Activated naive CD4-positive, alpha-beta T cell treated with anti-CD3 and anti-CD28 coated beads, Interleukin-2, amount 50 U/mL, for 24 hours (primary cell): ENCODE data around the gene C19orf85.
"Not testable (repeated sequence)": the region's sequence is repeated elsewhere in the genome, so short reads cannot be mapped to it uniquely, and the experiment has no call there.

ENCODE experiments used
- H3K27ac Mint-ChIP-seq: one replicate; pipeline ENCODE4 v1.8.0; 2021; ENCODE audit warnings: mild to moderate bottlenecking, mixed read lengths
- H3K27me3 Mint-ChIP-seq: one replicate; pipeline ENCODE4 v1.8.0; 2021; ENCODE audit warnings: mixed read lengths
- H3K36me3 Mint-ChIP-seq: one replicate; pipeline ENCODE4 v1.8.0; 2021; ENCODE audit warnings: mixed read lengths
- H3K4me1 Mint-ChIP-seq: one replicate; pipeline ENCODE4 v1.8.0; 2021; ENCODE audit warnings: mixed read lengths
- H3K4me3 Mint-ChIP-seq: one replicate; pipeline ENCODE4 v1.8.0; 2021; ENCODE audit warnings: mild to moderate bottlenecking, mixed read lengths
- H3K9me3 Mint-ChIP-seq: one replicate; pipeline ENCODE4 v1.8.0; 2021; ENCODE audit warnings: mixed read lengths

Gene C19orf85

DNA sequence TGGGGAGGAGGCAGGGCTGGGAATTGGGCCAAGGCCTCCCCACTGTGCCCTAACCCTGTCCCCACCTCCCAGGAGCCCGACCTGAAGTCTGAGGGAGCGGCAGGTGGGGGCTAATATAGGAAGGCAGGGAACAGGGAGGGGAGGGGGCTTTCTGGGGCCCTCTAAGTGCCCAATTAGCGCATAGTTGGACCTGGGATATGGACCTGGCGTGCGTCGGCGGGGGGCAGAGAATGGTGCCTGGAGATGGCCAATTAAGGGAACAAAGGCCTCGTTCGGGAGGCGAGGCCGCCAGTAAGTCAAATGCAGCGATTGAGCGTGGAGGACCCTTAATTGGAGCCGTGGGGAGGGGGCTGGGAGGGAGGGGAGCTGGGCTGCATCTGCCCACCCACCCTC is at the start of gene C19orf85:
Gene C19orf85, minus strand, starts transcription at position 90 of the 393 bp plus-strand sequence. CDS start 197 bp downstream, outside the sequence.
- H3K36me3 Mint-ChIP-seq: no peaks in the 10 kb centered on the region
- peak within 1 kb of the TSS; percentile 46 for H3K27ac Mint-ChIP-seq
- peaks cover 25% of the 10 kb centered on the region for H3K4me1 Mint-ChIP-seq
- no peaks in the 10 kb centered on the region for H3K9me3 Mint-ChIP-seq
- no peak within 1 kb of the TSS for H3K4me3 Mint-ChIP-seq
- no peaks in the 10 kb centered on the region for H3K27me3 Mint-ChIP-seq

DNA sequence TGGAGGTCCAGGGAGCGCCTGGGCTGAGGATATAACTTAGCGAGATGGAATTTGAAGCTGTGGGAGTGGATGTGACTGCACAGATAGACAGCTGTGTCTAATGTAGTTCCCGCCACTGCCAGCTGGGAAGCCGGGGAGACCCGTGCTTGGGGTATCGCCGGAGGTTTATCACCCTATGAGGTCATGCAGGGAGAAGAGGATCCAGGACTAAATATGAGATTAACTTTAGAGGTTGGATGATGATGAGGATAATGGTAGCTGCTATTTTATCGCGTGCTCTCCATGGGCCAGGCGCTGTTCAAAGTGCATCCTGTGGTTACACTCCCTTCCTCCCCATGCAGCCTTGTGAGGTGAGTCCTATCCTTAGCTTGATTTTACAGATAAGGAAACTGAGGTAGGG is 43.6 kb upstream of the C19orf85 start:
- H3K36me3 Mint-ChIP-seq: peaks cover under 1% of the 10 kb centered on the region
- H3K9me3 Mint-ChIP-seq: no peaks in the 10 kb centered on the region
- H3K27me3 Mint-ChIP-seq: peaks cover 4% of the 10 kb centered on the region
- peaks cover 6% of the 10 kb centered on the region for H3K4me1 Mint-ChIP-seq
- H3K27ac Mint-ChIP-seq: no peak overlapping the region
- H3K4me3 Mint-ChIP-seq: no peak overlapping the region

DNA sequence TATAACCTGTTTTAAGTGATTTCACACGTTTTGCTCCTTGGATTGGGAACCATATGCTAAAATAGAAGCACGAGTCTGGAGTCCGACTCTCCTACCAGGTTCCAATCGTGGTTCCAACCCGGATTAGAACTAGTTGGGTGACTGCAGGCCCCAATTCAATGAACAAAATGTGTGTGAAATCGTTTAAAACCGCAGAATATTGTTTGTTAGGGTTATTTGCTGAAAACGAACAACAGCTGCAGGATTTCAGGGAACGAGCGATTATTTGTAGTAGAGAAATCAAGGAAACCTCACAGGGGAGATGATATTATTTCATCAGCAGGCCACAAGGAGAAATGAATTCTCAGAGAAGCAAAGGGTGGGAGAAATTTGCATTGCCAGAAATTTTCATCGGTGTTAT is 40.4 kb upstream of the C19orf85 start:
- H3K4me3 Mint-ChIP-seq: no peak overlapping the region
- peaks cover 1% of the 10 kb centered on the region for H3K36me3 Mint-ChIP-seq
- no peak overlapping the region for H3K27ac Mint-ChIP-seq
- H3K9me3 Mint-ChIP-seq: no peaks in the 10 kb centered on the region
- H3K27me3 Mint-ChIP-seq: no peaks in the 10 kb centered on the region
- peaks cover 14% of the 10 kb centered on the region for H3K4me1 Mint-ChIP-seq

DNA sequence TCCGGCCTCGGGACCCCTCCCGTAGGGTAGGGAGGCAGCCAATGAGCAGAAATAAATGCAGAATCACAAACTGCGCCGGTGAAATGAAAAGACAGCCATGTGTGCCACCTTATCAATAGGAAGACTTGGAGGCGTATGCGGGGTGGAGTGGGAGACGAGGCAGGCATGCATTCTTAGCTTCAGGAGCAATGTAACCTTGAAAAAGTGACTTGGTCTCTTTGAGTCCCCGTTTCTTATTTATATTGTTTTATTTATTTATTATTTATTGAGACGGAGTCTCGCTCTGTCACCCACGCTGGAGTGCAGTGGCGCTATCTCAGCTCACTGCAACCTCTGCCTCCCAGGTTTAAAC is 39.7 kb upstream of the C19orf85 start:
- Mint-ChIP-seq H3K9me3 (no peaks in the 10 kb centered on the region), H3K36me3 (peaks cover 1% of the 10 kb centered on the region), H3K27me3 (no peaks in the 10 kb centered on the region), H3K4me1 (peaks cover 14% of the 10 kb centered on the region), H3K4me3 (peak overlapping the region; percentile 83), H3K27ac (peak overlapping the region; percentile 41)

DNA sequence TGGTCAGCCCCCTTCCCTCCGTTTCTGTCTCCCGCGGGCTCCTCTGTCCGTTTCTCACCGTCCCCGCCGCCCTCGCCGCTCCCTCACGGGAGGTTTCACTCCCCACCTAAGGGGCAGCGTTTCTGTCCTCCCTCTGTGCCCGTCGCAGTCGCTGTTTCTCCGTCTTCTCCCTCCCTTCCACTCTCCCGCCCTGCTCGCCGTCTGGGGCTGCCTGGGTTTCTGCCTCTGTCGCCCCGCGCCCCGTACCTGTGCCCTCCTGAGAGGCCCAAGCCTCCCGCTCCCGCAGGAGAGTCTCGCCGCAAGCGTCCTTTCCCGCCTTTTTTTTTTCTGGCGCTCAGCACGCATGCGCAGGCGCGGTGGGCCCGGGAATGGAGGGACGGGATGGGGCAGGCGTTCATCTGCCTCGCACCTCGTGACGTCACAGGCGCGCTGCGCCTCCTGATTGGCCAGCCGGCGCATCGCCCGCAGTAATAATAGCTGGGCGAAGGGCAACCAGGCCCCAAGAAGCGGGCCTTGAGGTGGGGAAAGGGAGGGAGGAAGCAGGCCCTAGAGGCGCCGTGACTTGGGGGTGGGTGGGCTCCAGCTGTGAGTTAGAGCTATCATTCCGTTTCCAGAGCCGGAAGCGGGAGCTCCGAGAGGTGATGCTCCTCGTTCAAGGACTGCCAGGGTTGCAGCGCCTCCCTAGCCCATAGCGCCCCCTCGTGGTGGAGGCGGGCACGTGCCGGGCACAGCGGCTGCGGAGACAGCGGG is 39.1 kb upstream of the C19orf85 start:
- Mint-ChIP-seq H3K4me3 (peak overlapping the region; percentile 83), H3K9me3 (no peaks in the 10 kb centered on the region), H3K36me3 (peaks cover 1% of the 10 kb centered on the region), H3K27me3 (no peaks in the 10 kb centered on the region), H3K27ac (peak overlapping the region; percentile 93), H3K4me1 (peaks cover 14% of the 10 kb centered on the region)

DNA sequence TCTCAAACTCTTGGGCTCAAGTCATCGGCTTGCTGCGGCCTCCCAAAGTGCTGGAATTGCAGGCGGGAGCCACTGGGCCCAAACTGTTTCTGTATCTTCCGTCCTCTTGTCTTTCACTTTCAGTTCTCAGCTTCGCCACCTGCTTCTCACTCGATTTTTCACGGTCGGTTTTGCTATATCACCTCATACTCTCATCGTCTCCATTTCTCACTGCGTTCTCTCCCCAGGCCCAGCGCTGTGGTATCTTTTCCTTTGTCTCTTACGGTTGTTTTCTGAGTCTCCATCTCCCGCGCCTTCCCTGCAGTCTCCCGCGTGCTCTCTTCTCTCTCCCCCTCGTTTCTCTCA is 38.6 kb upstream of the C19orf85 start:
- H3K27ac Mint-ChIP-seq: peak overlapping the region; percentile 93
- peak overlapping the region; percentile 83 for H3K4me3 Mint-ChIP-seq
- H3K9me3 Mint-ChIP-seq: no peaks in the 10 kb centered on the region
- H3K27me3 Mint-ChIP-seq: no peaks in the 10 kb centered on the region
- H3K4me1 Mint-ChIP-seq: peaks cover 14% of the 10 kb centered on the region
- peaks cover 1% of the 10 kb centered on the region for H3K36me3 Mint-ChIP-seq

DNA sequence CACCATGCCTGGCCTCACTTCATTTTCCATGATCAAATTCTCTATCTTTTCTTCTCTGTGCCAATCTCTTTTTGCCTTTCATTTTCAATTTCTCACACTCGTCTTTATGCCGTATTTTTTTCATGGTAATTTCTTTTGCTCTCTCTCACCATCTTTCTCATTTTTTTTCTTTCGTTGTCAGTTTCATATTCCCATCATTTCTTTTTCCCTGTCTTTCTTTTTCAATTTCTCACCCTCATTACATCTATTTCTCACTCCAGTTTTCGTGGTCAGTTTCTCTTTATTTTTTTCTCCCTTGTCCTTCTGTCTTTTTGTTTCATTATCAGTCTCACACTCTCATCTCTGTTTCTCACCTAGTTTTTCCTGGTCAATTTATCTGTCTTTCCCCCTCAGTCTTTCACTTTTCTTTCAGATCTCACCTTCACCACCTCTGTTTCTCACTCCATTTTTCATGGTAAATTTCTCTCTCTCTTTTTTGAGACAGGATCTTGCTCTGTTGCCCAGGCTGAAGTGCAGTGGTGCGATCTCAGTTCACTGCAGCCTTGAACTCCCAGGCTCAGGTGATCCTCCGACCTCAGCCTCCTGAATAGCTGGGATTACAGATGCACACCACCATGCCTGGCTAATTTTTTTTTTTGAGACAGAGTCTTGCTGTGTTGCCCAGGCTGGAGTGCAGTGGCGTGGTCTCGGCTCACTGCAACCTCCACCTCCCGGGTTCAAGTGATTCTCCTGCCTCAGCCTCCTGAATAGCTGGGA is 37.8 kb upstream of the C19orf85 start:
- H3K9me3 Mint-ChIP-seq: no peaks in the 10 kb centered on the region
- peak overlapping the region; percentile 43 for H3K27ac Mint-ChIP-seq
- H3K4me3 Mint-ChIP-seq: peak overlapping the region; percentile 31
- H3K4me1 Mint-ChIP-seq: peaks cover 14% of the 10 kb centered on the region
- H3K36me3 Mint-ChIP-seq: peaks cover 1% of the 10 kb centered on the region
- no peaks in the 10 kb centered on the region for H3K27me3 Mint-ChIP-seq

DNA sequence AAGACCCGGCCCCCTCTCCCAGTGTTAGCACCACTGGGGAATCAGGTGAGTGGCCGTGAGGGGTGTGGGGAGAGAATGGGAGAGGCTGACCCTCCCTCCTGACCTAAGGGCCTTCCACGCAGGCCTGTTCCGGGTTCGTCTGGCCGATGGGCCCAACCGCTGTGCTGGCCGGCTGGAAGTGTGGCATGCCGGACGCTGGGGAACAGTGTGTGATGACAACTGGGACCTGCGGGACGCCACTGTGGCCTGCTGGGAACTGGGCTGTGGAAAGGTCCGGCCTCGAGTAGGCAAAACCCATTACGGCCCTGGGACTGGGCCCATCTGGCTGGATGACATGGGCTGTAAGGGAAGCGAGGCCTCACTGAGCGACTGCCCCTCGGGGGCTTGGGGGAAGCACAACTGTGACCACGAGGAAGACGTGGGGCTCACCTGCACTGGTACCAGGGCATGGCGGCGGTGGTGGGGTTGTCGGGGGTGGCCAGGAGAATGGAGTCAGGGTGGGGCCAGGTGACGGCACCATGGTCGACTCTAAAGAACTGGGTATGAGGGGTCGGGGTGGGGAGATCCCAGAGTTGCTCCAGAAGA is 35.9 kb upstream of the C19orf85 start:
- no peak overlapping the region for H3K27ac Mint-ChIP-seq
- no peaks in the 10 kb centered on the region for H3K27me3 Mint-ChIP-seq
- peaks cover 14% of the 10 kb centered on the region for H3K4me1 Mint-ChIP-seq
- no peaks in the 10 kb centered on the region for H3K9me3 Mint-ChIP-seq
- H3K4me3 Mint-ChIP-seq: no peak overlapping the region
- H3K36me3 Mint-ChIP-seq: peaks cover 1% of the 10 kb centered on the region

DNA sequence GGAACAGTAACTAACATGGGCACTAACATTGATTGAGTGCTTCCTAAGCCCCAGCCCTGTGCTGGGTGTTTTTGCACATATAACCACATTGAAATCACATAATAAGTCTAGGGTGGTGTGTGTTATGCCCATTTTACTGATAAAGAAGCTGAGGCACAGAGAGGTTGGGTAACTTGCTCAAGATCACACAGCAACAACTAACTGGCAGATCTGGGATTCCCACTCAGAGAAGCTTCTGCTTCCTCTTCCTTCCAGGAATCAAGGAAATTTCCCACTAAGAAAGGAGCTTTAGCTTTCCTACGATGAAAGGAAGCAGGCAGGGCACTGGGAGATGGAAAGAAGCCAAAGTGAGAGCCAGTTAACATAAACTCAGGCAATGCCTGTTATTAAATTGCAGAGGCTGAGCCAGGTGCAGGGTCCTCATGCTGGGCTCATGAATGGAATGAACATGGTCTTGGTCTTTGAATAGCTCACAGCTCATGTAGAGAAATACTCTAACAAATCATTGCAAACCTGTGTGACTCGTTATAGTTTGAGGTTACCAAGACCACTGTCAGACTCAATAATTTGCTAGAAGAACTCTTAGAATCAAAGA is 33.8 kb upstream of the C19orf85 start:
- Mint-ChIP-seq H3K36me3 (peaks cover 1% of the 10 kb centered on the region), H3K9me3 (no peaks in the 10 kb centered on the region), H3K4me3 (no peak overlapping the region), H3K4me1 (peaks cover 10% of the 10 kb centered on the region), H3K27ac (no peak overlapping the region), H3K27me3 (no peaks in the 10 kb centered on the region)

DNA sequence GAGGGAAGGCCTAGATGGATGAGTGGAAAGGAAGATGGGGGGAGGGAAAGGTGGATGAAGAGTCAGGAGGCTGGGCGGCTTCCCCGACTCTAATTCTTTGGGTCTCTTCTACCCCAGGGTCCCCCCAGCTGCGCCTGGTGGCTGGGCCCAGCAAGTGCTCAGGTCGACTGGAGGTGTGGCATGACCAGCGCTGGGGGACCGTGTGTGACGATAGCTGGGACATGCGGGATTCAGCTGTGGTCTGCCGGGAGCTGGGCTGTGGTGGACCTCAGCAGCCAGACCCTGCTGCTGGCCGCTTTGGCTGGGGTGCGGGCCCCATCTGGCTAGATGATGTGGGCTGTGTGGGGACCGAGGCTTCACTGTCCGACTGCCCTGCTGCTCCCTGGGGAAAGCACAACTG is 33.2 kb upstream of the C19orf85 start:
- Mint-ChIP-seq H3K27me3 (no peaks in the 10 kb centered on the region), H3K27ac (no peak overlapping the region), H3K4me1 (peaks cover 6% of the 10 kb centered on the region), H3K36me3 (no peaks in the 10 kb centered on the region), H3K9me3 (no peaks in the 10 kb centered on the region), H3K4me3 (no peak overlapping the region)

DNA sequence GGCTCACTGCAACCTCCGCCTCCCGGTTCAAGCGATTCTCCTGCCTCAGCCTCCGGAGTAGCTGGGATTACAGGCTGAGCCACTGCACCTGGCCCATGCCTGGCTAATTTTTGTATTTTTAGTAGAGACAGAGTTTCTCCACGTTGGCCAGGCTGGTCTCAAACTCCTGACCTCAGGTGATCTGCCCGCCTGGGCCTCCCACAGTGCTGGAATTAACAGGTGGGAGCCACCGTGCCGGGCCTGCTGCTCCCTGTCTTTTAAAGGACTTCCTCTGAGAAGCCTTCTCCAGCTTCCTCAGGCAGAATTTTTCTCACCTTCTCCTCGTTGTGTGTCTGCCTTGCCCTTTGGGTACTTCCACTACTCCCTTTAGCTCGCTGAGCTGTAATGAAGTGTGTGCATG is 32.3 kb upstream of the C19orf85 start:
- H3K4me1 Mint-ChIP-seq, H3K4me3 Mint-ChIP-seq: not testable (repeated sequence)

DNA sequence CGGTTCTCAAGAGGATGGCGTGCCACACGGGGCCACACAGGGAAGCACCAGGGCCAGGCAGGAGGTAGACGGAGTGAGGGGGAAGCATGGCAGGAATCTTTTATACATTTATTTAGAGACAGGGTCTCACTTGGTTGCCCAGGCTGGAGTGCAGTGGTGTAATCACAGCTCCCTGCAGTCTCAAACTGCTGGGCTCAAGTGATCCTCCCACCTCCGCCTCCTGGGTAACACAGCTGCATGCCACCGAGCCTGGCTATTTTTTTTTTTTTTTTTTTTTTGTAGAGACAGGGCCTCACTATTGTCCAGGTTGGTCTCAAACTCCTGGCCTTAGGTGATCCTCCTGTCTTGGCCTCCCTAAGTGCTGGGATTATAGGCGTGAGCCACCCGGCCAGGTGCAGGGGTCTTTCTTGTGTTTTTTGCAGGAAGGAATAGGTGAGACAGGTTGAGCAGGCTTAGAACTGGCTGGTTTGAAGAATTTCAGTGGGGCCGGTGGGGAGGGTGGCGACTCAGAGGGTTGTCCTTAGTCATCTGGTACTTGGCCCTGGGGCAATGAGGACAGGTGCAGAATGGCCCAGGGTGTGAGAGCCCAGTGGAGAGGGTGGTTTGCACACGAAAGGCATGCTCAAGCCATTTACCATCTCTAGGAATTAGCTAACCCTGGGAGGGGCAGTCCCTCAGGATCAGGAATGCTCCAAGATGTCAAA is 31.2 kb upstream of the C19orf85 start:
- H3K27me3 Mint-ChIP-seq: peaks cover 1% of the 10 kb centered on the region
- H3K9me3 Mint-ChIP-seq: no peaks in the 10 kb centered on the region
- H3K27ac Mint-ChIP-seq: no peak overlapping the region
- H3K36me3 Mint-ChIP-seq: no peaks in the 10 kb centered on the region
- no peak overlapping the region for H3K4me3 Mint-ChIP-seq
- no peaks in the 10 kb centered on the region for H3K4me1 Mint-ChIP-seq

More for the DNA sequence above, 32.3 kb upstream of the C19orf85 start:
- H3K27me3 Mint-ChIP-seq, H3K27ac Mint-ChIP-seq, H3K36me3 Mint-ChIP-seq, H3K9me3 Mint-ChIP-seq: not testable (repeated sequence)

DNA sequence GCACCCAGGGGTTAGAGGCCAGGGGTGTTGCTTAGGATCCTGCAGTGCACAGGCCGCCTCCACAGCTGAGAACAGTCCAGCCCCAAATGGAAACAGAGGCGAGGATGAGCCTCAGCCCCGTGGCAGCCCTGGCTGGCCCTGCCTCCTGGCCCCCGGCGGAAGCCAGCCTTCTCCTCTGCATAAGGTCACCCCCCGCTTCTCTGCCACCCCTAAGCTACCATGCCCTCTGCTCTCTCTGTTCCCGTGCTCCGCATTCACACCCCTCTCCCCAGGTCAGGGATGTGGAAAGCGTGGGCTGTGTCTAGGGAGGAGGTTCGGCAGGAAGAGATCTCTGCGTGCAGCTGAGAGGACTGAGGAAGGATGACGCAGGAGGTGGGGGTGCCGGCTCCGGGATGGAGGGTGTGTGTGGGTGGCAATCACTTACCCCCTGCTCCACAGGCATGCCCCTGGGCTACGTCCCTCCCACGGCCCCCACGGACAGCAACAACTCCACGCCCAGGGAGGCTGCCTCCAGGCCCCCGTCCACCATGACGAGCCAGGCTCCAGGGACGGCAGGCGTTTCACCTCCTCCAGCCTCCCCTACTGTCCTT is 29.7 kb upstream of the C19orf85 start:
- Mint-ChIP-seq H3K9me3 (no peaks in the 10 kb centered on the region), H3K27ac (no peak overlapping the region), H3K27me3 (peaks cover 1% of the 10 kb centered on the region), H3K4me3 (no peak overlapping the region), H3K36me3 (no peaks in the 10 kb centered on the region), H3K4me1 (no peaks in the 10 kb centered on the region)

DNA sequence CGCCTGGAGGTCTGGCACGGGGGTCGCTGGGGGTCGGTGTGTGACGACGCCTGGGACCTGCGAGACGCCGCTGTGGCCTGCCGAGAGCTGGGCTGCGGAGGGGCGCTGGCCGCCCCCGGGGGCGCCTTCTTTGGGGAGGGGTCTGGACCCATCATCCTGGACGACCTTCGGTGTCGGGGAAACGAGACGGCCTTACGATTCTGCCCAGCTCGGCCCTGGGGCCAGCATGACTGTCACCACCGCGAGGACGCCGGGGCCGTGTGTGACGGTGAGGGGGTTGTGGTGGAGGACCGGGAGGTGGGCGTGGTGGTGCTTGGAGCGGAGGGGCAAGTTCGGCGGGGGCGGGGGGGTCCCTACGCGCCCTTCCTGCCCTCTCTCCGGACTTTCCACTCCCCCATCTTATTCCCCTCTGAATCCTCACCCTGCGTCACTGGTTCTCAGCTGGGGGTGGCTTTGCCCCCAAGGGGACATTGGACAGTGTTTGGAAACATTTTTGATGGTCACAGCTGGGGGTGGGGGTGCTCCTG is 29.2 kb upstream of the C19orf85 start:
- H3K4me1 Mint-ChIP-seq: no peaks in the 10 kb centered on the region
- no peaks in the 10 kb centered on the region for H3K36me3 Mint-ChIP-seq
- H3K9me3 Mint-ChIP-seq: no peaks in the 10 kb centered on the region
- no peak overlapping the region for H3K27ac Mint-ChIP-seq
- peaks cover 1% of the 10 kb centered on the region for H3K27me3 Mint-ChIP-seq
- H3K4me3 Mint-ChIP-seq: no peak overlapping the region

DNA sequence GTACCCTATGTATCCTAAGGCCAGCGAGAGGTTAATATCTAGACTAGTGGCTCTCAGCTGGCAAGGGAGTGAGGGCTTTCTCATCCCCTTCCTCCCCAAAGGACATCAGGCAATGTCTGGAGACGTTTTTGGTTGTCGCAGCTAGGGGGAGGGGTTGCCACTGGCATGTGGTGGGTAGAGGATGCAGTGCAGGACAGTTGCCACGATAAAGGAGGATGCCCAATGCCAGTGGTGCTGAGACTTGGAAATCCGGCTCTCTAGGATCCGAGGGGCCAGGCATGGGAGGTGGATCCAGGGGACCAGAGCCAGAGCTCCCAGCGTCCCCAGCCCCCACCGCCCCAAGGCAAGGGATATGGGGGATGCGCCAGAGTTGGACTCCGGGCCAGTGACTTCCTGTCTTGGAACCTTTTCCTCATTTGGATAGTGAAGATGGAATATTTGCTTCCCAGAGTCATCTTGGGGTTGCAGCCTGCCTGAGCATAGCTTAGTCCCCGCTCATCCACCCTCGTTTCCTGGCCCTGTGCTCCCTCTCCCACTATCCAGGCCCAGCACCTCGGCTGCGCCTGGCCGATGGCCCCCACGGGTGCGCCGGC is 28.6 kb upstream of the C19orf85 start:
- Mint-ChIP-seq H3K4me1 (no peaks in the 10 kb centered on the region), H3K27me3 (peaks cover 1% of the 10 kb centered on the region), H3K4me3 (no peak overlapping the region)

More for the DNA sequence above, 28.6 kb upstream of the C19orf85 start:
- Mint-ChIP-seq H3K27ac (no peak overlapping the region), H3K9me3 (no peaks in the 10 kb centered on the region), H3K36me3 (no peaks in the 10 kb centered on the region)
